Parathyroid adenoma (tissue), 2 donors: ENCODE results near the gene HOXD8.

Experiments used
- H2AFZ ChIP-seq: fragments of 300-600 bp; sonication (generic); one replicate; pipeline ENCODE4 v1.7.0; 2017; ENCODE audit warnings: antibody characterized with exemption, mild to moderate bottlenecking
- H3K27ac ChIP-seq: fragments of 300-600 bp; sonication (generic); one replicate; pipeline ENCODE4 v1.7.0; 2017
- H3K27me3 ChIP-seq: fragments of 300-600 bp; sonication (generic); one replicate; pipeline ENCODE4 v1.7.0; 2017; ENCODE audit warnings: low read length; ENCODE audit not compliant: control insufficient read depth, insufficient read depth
- H3K36me3 ChIP-seq: fragments of 300-600 bp; sonication (generic); one replicate; pipeline ENCODE4 v1.7.0; 2017; ENCODE audit warnings: low read length; ENCODE audit not compliant: control insufficient read depth, insufficient read depth
- H3K4me1 ChIP-seq: fragments of 300-600 bp; sonication (generic); one replicate; pipeline ENCODE4 v1.7.0; 2017; ENCODE audit warnings: control low read depth
- H3K4me2 ChIP-seq: fragments of 300-600 bp; sonication (generic); one replicate; pipeline ENCODE4 v1.7.0; 2017; ENCODE audit warnings: low read length
- H3K4me3 ChIP-seq: fragments of 300-600 bp; sonication (generic); one replicate; pipeline ENCODE4 v1.7.0; 2017; ENCODE audit warnings: low read depth, low read length
- H3K79me2 ChIP-seq: fragments of 300-600 bp; sonication (generic); one replicate; pipeline ENCODE4 v1.7.0; 2017; ENCODE audit warnings: control low read depth
- H3K9ac ChIP-seq: fragments of 300-600 bp; sonication (generic); one replicate; pipeline ENCODE4 v1.7.0; 2017; ENCODE audit warnings: mild to moderate bottlenecking
- H3K9me3 ChIP-seq: fragments of 300-600 bp; sonication (generic); one replicate; pipeline ENCODE4 v1.7.0; 2017; ENCODE audit warnings: low read length; ENCODE audit not compliant: control insufficient read depth
- CTCF ChIP-seq: fragments of 300-600 bp; sonication (generic); IDR thresholded peaks from one replicate; pipeline ENCODE4 v1.7.0; 2017; ENCODE audit warnings: antibody characterized with exemption, mild to moderate bottlenecking
- donor health status: primary hyperparathyroidism.

Gene HOXD8

GRCh38 chr2:176145085-176145969 is 15.8 kb downstream of the HOXD8 start:
- Histone ChIP-seq H3K27me3 (peaks cover 8% of the 10 kb centered on the region), H3K4me2 (no peak overlapping the region), H3K27ac (no peak overlapping the region), H3K36me3 (no peaks in the 10 kb centered on the region), H3K9me3 (no peaks in the 10 kb centered on the region), H3K9ac (no peak overlapping the region), H3K4me3 (no peak overlapping the region), H2AFZ (no peak overlapping the region), H3K79me2 (no peaks in the 10 kb centered on the region), H3K4me1 (no peaks in the 10 kb centered on the region)
- no peak for TF ChIP-seq CTCF

GRCh38 chr2:176146101-176146500 is 16.6 kb downstream of the HOXD8 start:
- Histone ChIP-seq H3K9me3 (no peaks in the 10 kb centered on the region), H3K4me1 (no peaks in the 10 kb centered on the region), H3K4me2 (no peak overlapping the region), H3K4me3 (no peak overlapping the region), H3K79me2 (no peaks in the 10 kb centered on the region), H3K27me3 (peaks cover 3% of the 10 kb centered on the region), H3K36me3 (no peaks in the 10 kb centered on the region), H3K9ac (no peak overlapping the region), H3K27ac (no peak overlapping the region), H2AFZ (no peak overlapping the region)
- no peak for TF ChIP-seq CTCF

DNA sequence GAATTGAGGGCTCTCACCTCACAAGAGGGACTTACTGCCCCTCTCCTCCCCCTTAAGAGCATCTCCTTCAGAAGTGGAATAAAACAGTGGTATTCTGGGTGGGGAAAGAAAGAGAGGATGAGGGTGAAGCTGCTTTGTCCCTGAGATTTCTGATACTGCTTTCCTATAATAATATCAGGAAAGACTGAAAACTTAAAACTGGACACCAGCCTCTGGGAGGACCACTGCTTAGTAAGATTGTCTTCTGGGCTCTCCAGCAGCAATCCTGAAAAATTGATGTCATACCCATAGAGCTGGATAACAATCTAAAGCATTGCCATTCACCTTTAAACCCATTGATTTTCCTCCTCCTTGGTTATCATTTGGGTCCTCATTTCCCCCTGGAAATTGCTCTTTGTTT is 17.1 kb downstream of the HOXD8 start:
- Histone ChIP-seq H3K4me2 (no peak overlapping the region), H3K27me3 (peaks cover 3% of the 10 kb centered on the region), H3K36me3 (no peaks in the 10 kb centered on the region), H3K9me3 (no peaks in the 10 kb centered on the region), H3K9ac (no peak overlapping the region), H3K79me2 (no peaks in the 10 kb centered on the region), H3K4me1 (no peaks in the 10 kb centered on the region), H3K27ac (no peak overlapping the region), H2AFZ (no peak overlapping the region), H3K4me3 (no peak overlapping the region)
- no peak for TF ChIP-seq CTCF

DNA sequence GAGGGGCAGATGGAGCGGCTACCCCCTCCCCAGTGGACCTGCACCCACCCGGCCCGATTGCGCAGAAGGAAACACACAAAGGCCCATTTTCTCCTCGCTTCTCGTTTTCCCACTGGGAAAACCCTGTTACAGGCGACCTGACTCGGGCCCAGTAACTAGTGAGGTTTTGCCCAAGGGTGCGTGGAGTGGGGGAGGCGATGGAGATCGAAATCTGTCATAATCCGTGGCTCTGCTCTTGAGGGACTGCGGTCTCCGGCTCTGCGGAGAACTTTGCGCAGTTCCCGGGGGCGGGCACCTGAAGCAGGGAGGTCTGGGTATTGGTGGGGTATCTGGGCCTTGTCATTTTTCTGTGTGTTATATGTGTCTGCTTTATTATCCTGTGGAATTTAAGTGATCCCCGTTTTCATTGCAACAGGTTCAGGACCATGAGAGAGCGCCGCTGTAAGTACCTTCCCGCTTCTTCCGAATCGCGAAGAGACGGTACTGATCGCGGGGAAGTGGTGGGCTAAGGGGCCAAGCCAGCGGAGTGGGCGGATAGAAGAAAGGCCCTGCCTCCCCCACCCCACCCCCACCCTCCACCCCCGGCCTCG is 17.8 kb downstream of the HOXD8 start:
- peaks cover 3% of the 10 kb centered on the region for H3K27me3 ChIP-seq

More for the DNA sequence above, 17.8 kb downstream of the HOXD8 start:
- Histone ChIP-seq H3K36me3 (no peaks in the 10 kb centered on the region), H3K4me3 (no peak overlapping the region), H3K4me1 (no peaks in the 10 kb centered on the region), H3K9ac (no peak overlapping the region), H3K79me2 (no peaks in the 10 kb centered on the region), H2AFZ (no peak overlapping the region), H3K4me2 (no peak overlapping the region), H3K9me3 (no peaks in the 10 kb centered on the region), H3K27ac (no peak overlapping the region)
- no peak for TF ChIP-seq CTCF
